COLO829 (cell line): ENCODE results near the gene TMX4.
A peak's percentile ranks its signal among the peaks of the same experiment; 100 is the strongest.
"Not testable (repeated sequence)": the region's sequence is repeated elsewhere in the genome, so short reads cannot be mapped to it uniquely, and the experiment has no call there.

ENCODE experiments used
- DNase-seq: peaks from one replicate; pipeline ENCODE4 v3.0.0; 2012; ENCODE audit warnings: low spot score

TMX4 gene, protein sequence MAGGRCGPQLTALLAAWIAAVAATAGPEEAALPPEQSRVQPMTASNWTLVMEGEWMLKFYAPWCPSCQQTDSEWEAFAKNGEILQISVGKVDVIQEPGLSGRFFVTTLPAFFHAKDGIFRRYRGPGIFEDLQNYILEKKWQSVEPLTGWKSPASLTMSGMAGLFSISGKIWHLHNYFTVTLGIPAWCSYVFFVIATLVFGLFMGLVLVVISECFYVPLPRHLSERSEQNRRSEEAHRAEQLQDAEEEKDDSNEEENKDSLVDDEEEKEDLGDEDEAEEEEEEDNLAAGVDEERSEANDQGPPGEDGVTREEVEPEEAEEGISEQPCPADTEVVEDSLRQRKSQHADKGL

GRCh38 chr20:8019246-8019997 is at the start of gene TMX4:
TMX4 (minus strand) TSS chr20:8019761; CDS start chr20:8019613, 148 bp downstream.
- DNase-seq: peak; percentile 97

DNA sequence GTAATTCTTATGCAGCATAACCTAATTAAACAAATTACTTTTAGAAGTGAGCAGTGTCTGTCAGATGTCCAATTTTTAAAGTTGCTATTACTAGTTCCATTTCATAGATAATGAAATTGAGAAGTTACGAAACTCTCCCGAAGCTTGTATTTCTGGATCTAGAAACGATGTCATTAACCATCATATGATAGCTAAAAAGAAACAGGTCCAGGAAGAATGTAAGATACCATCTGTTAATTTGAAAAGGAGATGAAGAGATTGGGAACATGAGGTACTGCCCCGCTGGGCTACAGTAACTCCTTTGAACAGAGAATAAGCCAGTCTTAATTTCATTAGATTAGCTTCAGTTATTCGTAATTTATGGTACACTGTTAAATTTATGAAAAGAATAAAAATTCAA is 47.5 kb upstream of the TMX4 start:
- DNase-seq: no peak

GRCh38 chr20:8066662-8067061 is 47.1 kb upstream of the TMX4 start:
- DNase-seq: no peak

- DNase-seq: no peak
Measured at GRCh38 chr20:8065691-8066090, 46.1 kb upstream of the TMX4 start.

GRCh38 chr20:8062756-8063155 is 43.2 kb upstream of the TMX4 start:
- no peak for DNase-seq

DNA sequence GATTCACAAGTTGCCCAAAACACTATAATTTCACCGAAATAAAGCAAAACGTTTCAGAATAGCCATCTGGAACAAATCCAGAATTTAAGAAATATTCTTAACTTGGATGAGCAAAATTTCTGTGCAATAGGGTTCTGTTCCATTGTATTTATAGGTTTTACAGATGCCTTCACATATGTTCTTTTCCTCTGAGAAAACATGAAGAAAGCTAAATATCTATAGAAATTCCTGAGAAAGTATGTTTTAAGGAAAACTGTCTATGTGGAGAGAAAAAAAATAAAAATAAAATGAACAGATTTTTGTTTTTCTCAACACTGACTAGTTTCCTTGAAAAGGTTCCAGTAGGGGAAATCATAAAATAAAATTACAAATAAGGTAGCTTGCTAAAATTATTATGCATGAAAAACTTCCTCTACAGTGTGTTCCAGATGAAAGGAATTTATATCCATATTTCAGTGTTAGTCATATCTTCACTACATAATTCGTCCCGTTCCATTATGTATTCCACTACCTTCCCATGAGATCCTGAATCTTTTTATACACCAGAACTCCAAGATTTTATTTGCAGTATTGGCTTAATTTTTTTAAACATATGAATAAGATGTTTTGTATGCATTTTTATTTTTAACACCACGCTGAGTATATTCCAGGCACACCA is 42.4 kb upstream of the TMX4 start:
- no peak for DNase-seq

GRCh38 chr20:8060977-8061376 is 41.4 kb upstream of the TMX4 start:
- no peak for DNase-seq

- DNase-seq: no peak
Measured at GRCh38 chr20:8057871-8058270, 38.3 kb upstream of the TMX4 start.

DNA sequence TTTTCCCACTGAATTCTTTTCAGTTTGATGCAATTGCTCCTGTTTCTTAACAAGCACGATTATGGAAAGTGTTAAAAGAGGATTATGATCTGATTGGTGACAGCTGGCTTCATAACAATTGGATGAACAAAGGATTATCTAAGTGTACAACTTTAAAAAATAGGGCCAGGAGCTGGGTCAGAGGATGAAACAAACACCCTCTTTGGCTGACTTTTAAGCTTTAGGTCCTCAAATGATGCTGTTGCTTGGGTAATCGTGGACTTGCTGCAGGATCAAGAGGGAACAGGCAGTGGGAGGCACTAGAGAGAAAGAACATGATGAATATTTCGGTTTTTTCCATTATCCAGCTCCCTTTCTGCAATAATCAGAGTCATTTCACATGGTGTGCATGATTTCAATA is 35.5 kb upstream of the TMX4 start:
- no peak for DNase-seq

DNA sequence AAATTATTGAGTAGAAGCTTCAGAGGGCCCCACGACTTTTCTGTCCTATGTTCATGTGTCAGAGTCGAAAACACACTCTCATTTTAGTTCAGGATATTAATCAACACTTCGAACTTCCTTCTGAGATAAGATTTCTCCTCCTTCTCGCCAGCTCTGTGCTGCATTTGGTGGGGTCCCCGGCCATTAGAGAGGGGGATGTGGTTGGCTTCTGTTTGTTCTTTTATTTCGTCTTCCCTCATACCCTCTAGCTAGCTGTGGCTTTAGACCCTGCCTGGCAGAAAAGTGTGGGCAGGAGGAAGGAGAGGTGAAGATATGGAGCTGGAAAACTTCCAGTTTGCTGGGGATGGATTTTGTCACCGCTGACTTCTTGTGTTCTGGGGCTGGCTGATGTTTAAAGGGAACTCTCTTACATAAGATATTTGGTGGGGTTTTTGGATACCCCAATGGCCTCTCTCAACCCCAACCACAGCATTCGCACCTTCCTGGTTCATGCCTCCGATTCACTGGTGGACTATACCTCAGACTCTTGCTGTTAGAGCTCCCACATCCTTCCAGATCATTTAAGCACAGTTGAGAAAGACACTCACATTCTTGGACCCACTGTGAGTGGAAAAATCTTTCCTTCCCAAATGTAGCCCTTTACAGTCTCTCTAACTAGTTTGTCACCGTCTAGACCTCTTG is 30.7 kb upstream of the TMX4 start:
- DNase-seq: no peak

GRCh38 chr20:8049310-8049709 is 29.7 kb upstream of the TMX4 start:
- no peak for DNase-seq

- DNase-seq: no peak
Measured at GRCh38 chr20:8045946-8046345, 26.4 kb upstream of the TMX4 start.

- peak; percentile 75 for DNase-seq
Measured at GRCh38 chr20:8043687-8044282, 24.2 kb upstream of the TMX4 start.

- DNase-seq: no peak
Measured at GRCh38 chr20:8039042-8039441, 19.5 kb upstream of the TMX4 start.

DNA sequence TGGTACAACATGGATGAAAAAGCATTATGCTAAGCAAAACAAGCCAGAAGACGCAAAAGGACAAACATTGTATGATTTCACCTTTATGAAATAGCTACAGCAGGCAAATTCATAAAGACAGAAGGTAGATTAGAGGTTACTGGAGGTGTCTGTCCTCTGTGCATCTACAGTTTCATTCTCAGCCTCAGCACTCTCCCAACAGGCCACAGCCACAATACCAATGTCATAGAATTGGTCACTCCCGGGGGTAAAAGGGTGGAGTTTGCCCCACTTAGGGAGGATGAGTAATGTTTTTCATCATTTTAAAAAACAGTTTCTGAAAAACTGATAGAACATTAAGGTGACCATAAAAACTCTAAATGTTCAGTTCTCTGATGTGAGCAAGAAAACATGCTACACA is 17.2 kb upstream of the TMX4 start:
- no peak for DNase-seq

- DNase-seq: no peak
Measured at GRCh38 chr20:8033151-8033841, 13.7 kb upstream of the TMX4 start.

DNA sequence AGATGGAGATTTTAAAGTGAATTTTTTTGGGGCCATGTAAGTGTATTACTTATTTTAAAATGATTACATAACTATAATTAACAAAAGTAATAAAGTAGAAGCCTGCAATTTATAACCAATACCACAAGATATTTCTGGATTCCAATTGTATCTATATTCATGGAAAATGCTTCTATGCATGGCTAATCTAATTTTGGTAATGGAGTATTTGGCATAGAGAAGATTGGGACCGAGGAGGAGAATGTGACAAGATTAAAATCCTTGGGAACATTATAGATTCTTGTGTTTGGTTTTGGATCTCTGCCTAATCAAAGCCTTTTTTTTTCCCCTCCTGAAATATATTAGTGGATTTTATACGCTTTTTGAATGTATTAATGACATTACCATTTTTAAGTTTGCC is 12.9 kb upstream of the TMX4 start:
- no peak for DNase-seq

DNA sequence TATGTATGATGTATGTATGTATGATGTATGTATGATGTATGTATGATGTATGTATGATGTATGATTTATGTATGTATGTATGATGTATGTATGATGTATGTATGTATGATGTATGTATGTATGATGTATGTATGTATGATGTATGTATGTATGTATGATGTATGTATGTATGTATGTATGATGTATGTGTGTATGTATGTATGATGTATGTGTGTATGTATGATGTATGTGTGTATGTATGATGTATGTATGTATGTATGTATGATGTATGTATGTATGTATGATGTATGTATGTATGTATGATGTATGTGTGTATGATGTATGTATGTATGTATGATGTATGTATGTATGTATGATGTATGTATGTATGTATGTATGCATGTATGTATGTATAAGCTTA is 12.0 kb upstream of the TMX4 start:
- DNase-seq: not testable (repeated sequence)

DNA sequence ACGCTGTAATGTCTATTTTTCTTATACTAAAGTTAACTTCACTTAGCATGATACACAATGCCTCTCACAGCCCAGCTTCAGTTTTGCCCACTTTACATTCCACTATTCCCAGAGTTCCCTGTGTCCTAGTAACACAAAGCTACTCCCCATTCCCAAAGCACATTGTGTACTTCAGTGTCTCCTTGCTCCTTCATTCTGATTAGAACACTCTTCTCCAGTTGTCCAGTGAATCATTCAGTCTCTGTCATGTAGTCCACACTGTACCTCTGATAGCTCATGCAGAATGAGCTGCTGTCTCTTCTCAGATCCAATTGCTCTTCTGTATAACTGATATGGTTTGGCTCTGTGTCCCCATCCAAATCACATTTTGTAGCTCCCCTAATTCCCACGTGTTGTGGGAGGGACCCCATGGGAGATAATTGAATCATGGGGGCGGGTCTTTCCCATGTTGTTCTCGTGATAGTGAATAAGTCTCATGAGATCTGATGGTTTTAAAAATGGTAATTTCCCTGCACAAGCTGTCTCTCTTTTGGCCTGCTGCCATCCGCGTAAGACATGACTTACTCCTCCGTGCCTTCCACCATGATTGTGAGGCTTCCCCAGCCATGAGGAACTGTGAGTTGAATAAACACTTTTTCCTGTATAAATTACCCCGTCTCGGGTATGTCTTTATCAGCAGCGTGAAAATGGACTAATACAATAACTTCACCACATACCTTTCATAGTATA is 2.1 kb upstream of the TMX4 start:
- DNase-seq: peak; percentile 15

GRCh38 chr20:8020314-8021079 is 936 bp upstream of the TMX4 start:
- DNase-seq: peak; percentile 88
